Choroid plexus epithelial cell (primary cell): ENCODE data around the gene SEZ6.

Experiments
- DNase-seq: peaks from one replicate; pipeline ENCODE4 v3.0.0-alpha.2; 2010; ENCODE audit warnings: low read depth
- H3K4me3 ChIP-seq: 2 replicates; pipeline ENCODE4 v1.5.1; 2011; ENCODE audit warnings: low read depth, mild to moderate bottlenecking, control low read depth, low read length, moderate library complexity
- CTCF ChIP-seq: conservative IDR thresholded peaks from 2 replicates; pipeline ENCODE4 v1.5.1; 2011; ENCODE audit warnings: low read depth, mild to moderate bottlenecking, control low read depth, inconsistent platforms, low read length, moderate library complexity

The SEZ6 gene

GRCh38 chr17:28917465-28917864 is 88.4 kb downstream of the SEZ6 start:
- no peak for TF ChIP-seq CTCF
- no peak for DNase-seq
- no peak overlapping the region for H3K4me3 ChIP-seq

GRCh38 chr17:28917029-28917428 is 88.8 kb downstream of the SEZ6 start:
- H3K4me3 ChIP-seq: no peak overlapping the region
- DNase-seq: no peak
- no peak for TF ChIP-seq CTCF

GRCh38 chr17:28916302-28916934 is 89.4 kb downstream of the SEZ6 start:
- peak; percentile 72 for DNase-seq
- TF ChIP-seq CTCF: peak; percentile 69
- no peak overlapping the region for H3K4me3 ChIP-seq

GRCh38 chr17:28912938-28913333 is 92.9 kb downstream of the SEZ6 start:
- H3K4me3 ChIP-seq: no peak overlapping the region
- no peak for DNase-seq
- TF ChIP-seq CTCF: no peak

- no peak for DNase-seq
- TF ChIP-seq CTCF: peak; percentile 40
- no peak overlapping the region for H3K4me3 ChIP-seq
Observed at GRCh38 chr17:28912281-28912937, 93.4 kb downstream of the SEZ6 start.

GRCh38 chr17:28911411-28912045 is 94.3 kb downstream of the SEZ6 start:
- DNase-seq: no peak
- TF ChIP-seq CTCF: no peak
- H3K4me3 ChIP-seq: no peak overlapping the region

- DNase-seq: no peak
- H3K4me3 ChIP-seq: no peak overlapping the region
- no peak for TF ChIP-seq CTCF
Observed at GRCh38 chr17:28910534-28910933, 95.3 kb downstream of the SEZ6 start.
